HepG2 (cell line): ENCODE results near the gene CALY. TPM values are rescaled to one million over a fixed set of nuclear protein-coding genes. Genes with fewer than 3 reads are reported as not detected.

ENCODE experiments used
- CAMTA2 ChIP-seq: sonication (generic); formaldehyde crosslinking; IDR thresholded peaks from 2 replicates; pipeline ENCODE4 v1.4.0; 2020; ENCODE audit warnings: mild to moderate bottlenecking, missing genetic modification reagents, borderline replicate concordance
- CBFB ChIP-seq: sonication (generic); formaldehyde crosslinking; IDR thresholded peaks from 2 replicates; pipeline ENCODE4 v1.4.0; 2020; ENCODE audit warnings: missing genetic modification reagents
- CBX2 ChIP-seq, 2 experiments: fragments of 200-600 bp in 1 of 2; sonication (generic); formaldehyde crosslinking in 1 of 2; IDR thresholded peaks; 2 replicates each; pipeline versions ENCODE4 v1.7.0 to v1.8.1; 2018 to 2022; ENCODE audit warnings: low read depth in 2 of 2, low read length in 1 of 2, mild to moderate bottlenecking in 1 of 2, missing genetic modification reagents in 1 of 2
- HDAC1 ChIP-seq: sonication (generic); formaldehyde crosslinking; IDR thresholded peaks from 2 replicates; pipeline ENCODE4 v1.5.1; 2020; ENCODE audit warnings: mild to moderate bottlenecking, missing genetic modification reagents
- KAT2B ChIP-seq: fragments of 150-350 bp; IDR thresholded peaks from 2 replicates; pipeline ENCODE4 v1.6.1; 2014; ENCODE audit warnings: low read depth, low read length, borderline replicate concordance
- LBX2 ChIP-seq: sonication (generic); formaldehyde crosslinking; IDR thresholded peaks from 2 replicates; pipeline ENCODE4 v1.5.0; 2020; ENCODE audit warnings: missing genetic modification reagents, mild to moderate bottlenecking, borderline replicate concordance
- LCORL ChIP-seq, 2 experiments: fragments of 450-650 bp in 1 of 2; sonication (generic) in 1 of 2; formaldehyde crosslinking in 1 of 2; IDR thresholded peaks; 2 replicates each; pipeline versions ENCODE4 v1.5.0 to v1.6.1; 2017 to 2020; ENCODE audit warnings: antibody characterized with exemption in 1 of 2, missing genetic modification reagents in 1 of 2
- NBN ChIP-seq: fragments of 450-650 bp; conservative IDR thresholded peaks from 2 replicates; pipeline ENCODE4 v1.6.1; 2017
- NFYC ChIP-seq: IDR thresholded peaks from 2 replicates; pipeline ENCODE4 v1.6.1; 2016; ENCODE audit warnings: missing genetic modification reagents, missing compliant biosample characterization
- NKX3-1 ChIP-seq: sonication (generic); formaldehyde crosslinking; IDR thresholded peaks from 2 replicates; pipeline ENCODE4 v1.5.0; 2020; ENCODE audit warnings: missing genetic modification reagents
- SKI ChIP-seq: fragments of 450-650 bp; IDR thresholded peaks from one replicate; pipeline ENCODE4 v1.6.1; 2018; ENCODE audit warnings: mild to moderate bottlenecking; ENCODE audit not compliant: partially characterized antibody
- THAP8 ChIP-seq: sonication (generic); formaldehyde crosslinking; IDR thresholded peaks from 2 replicates; pipeline ENCODE4 v1.5.1; 2020; ENCODE audit warnings: missing genetic modification reagents, mild to moderate bottlenecking, borderline replicate concordance
- ZMAT5 ChIP-seq: sonication (generic); formaldehyde crosslinking; IDR thresholded peaks from 2 replicates; pipeline ENCODE4 v1.5.0; 2020; ENCODE audit warnings: mild to moderate bottlenecking, low read depth, missing genetic modification reagents, borderline replicate concordance
- ZMYM4 ChIP-seq: sonication (generic); formaldehyde crosslinking; IDR thresholded peaks from 2 replicates; pipeline ENCODE4 v1.8.1; 2023; ENCODE audit warnings: mild to moderate bottlenecking, missing genetic modification reagents
- ZNF383 ChIP-seq: sonication (generic); formaldehyde crosslinking; IDR thresholded peaks from 2 replicates; pipeline ENCODE4 v1.4.0; 2020; ENCODE audit warnings: missing genetic modification reagents, mild to moderate bottlenecking, borderline replicate concordance
- ZNF710 ChIP-seq: sonication (generic); formaldehyde crosslinking; IDR thresholded peaks from 2 replicates; pipeline ENCODE4 v1.5.0; 2020; ENCODE audit warnings: mild to moderate bottlenecking, missing genetic modification reagents, borderline replicate concordance
- ZNF720 ChIP-seq: sonication (generic); formaldehyde crosslinking; IDR thresholded peaks from 2 replicates; pipeline ENCODE4 v1.4.0; 2020; ENCODE audit warnings: missing genetic modification reagents
- ZSCAN12 ChIP-seq: sonication (generic); formaldehyde crosslinking; IDR thresholded peaks from 2 replicates; pipeline ENCODE4 v1.9.0; 2021; ENCODE audit warnings: mild to moderate bottlenecking, missing genetic modification reagents
- polyA plus RNA-seq, 8 experiments: library from polyadenylated mRNA; depleted of rRNA in 3 of 8; stranded (reverse) in 7 of 8; unstranded in 1 of 8; fragments of >200 nt; fragmentation: Illumina TruSeq in 4 of 8; extraction: Trizol in 4 of 8; gene quantifications; 2 replicates each; pipeline versions ENCODE4 v1.2.1 to v1.2.3, GENCODE V29; 2011 to 2016; ENCODE audit warnings: low read depth in 4 of 8, missing spikeins in 1 of 8, mixed read lengths in 1 of 8; ENCODE audit not compliant: insufficient read depth in 1 of 8
- total RNA-seq, 5 experiments: library from RNA; depleted of rRNA; stranded (reverse); fragments of >200 nt; fragmentation: Illumina TruSeq; extraction: Trizol; gene quantifications; 2 replicates each; pipeline ENCODE4 v1.2.3, GENCODE V29; 2016; ENCODE audit warnings: low read depth in 1 of 5

Gene CALY
- total and polyA plus RNA-seq, 2 of the 13 experiments (the other 11 are each of a cell fraction or from before 2014, with no cell fraction given) = 0.08 TPM; not detected in 1

GRCh38 chr10:133357285-133358161 lies 20.8 kb upstream of the CALY start, which contains the start of gene FUOM (continued):
- TF ChIP-seq ZNF710 (CRISPR knock-in tag) (no peak), NFYC (CRISPR knock-in tag) (0 out of 2 replicates have a peak, but pooled peaks have one; percentile 11), CAMTA2 (CRISPR knock-in tag) (no peak), ZMYM4 (CRISPR knock-in tag) (no peak), ZSCAN12 (CRISPR knock-in tag) (no peak), ZNF383 (CRISPR knock-in tag) (no peak), THAP8 (no peak), ZNF720 (CRISPR knock-in tag) (no peak), KAT2B (no peak), HDAC1 (no peak), LBX2 (CRISPR knock-in tag) (0 out of 2 replicates have a peak, but pooled peaks have one; percentile 41), NKX3-1 (no peak), SKI (no peak), LCORL (IDR thresholded peaks at IDR 0.05) (no peak), LCORL (CRISPR knock-in tag; IDR thresholded peaks at IDR 0.05) (no peak), CBX2 (IDR thresholded peaks at IDR 0.05; ENCODE audit: low read depth, low read length) (no peak), CBX2 (CRISPR knock-in tag; IDR thresholded peaks at IDR 0.05; ENCODE audit: low read depth) (no peak), CBFB (CRISPR knock-in tag) (0 out of 2 replicates have a peak, but pooled peaks have one; percentile 11), ZMAT5 (no peak), NBN (no peak)
